IMR-90 (cell line): ENCODE measurements around the gene GAS2L3. TPM values are rescaled to one million over a fixed set of nuclear protein-coding genes. Genes with fewer than 3 reads are reported as not detected.

Source experiments
- ATAC-seq: fragments of 200-7000 bp; cut with Tn5 transposase; 2 replicates; pipeline ENCODE4 v1.9.1; 2020; ENCODE audit warnings: low read depth, mild to moderate bottlenecking, moderate library complexity
- BruUV-seq: library from RNA; stranded (reverse); fragments of 400-500 nt; replicated peaks from 2 replicates; lab custom pipeline; 2021; lab: Mats Ljungman, UMichigan
- CTCF ChIA-PET: fragments of 300-600 bp; formaldehyde crosslinking; extraction: SDS; loops from one replicate; lab custom pipeline; 2021; ENCODE audit warnings: antibody characterized with exemption; lab: Yijun Ruan, JAX
- POLR2A ChIA-PET: fragments of 300-600 bp; sonication (Branson Sonifier 250); formaldehyde crosslinking; loops from one replicate; lab custom pipeline; 2022; ENCODE audit warnings: antibody characterized with exemption; ENCODE audit not compliant: unreplicated experiment; lab: Charles Lee
- DNase-seq: peaks from one replicate; pipeline ENCODE4 v3.0.0; 2013
- H2AFZ ChIP-seq: replicated peaks from 2 replicates; pipeline ENCODE3; 2013; ENCODE audit warnings: low read length, mild to moderate bottlenecking; ENCODE audit not compliant: poor library complexity
- H2AK5ac ChIP-seq: 2 replicates; pipeline ENCODE4 v1.6.1; 2013; ENCODE audit warnings: low read depth, low read length, inconsistent platforms
- H2AK9ac ChIP-seq: replicated peaks from 2 replicates; pipeline ENCODE3; 2013; ENCODE audit warnings: mild to moderate bottlenecking, low read depth, low read length, moderate library complexity; ENCODE audit not compliant: poor library complexity
- H2BK120ac ChIP-seq: 2 replicates; pipeline ENCODE4 v1.6.1; 2013; ENCODE audit warnings: low read depth, low read length, inconsistent platforms
- H2BK15ac ChIP-seq: 3 replicates; pipeline ENCODE4 v1.6.1; 2013; ENCODE audit warnings: low read depth, low read length, inconsistent platforms
- H2BK20ac ChIP-seq: 2 replicates; pipeline ENCODE4 v1.6.1; 2013; ENCODE audit warnings: low read depth, mild to moderate bottlenecking, inconsistent platforms, low read length, moderate library complexity
- H2BK5ac ChIP-seq: 2 replicates; pipeline ENCODE4 v1.6.1; 2013; ENCODE audit warnings: mild to moderate bottlenecking, low read depth, low read length, inconsistent platforms; ENCODE audit not compliant: poor library complexity, severe bottlenecking
- H3K14ac ChIP-seq: replicated peaks from 2 replicates; pipeline ENCODE4 v1.6.1; 2013; ENCODE audit warnings: low read depth, low read length, inconsistent platforms
- H3K18ac ChIP-seq: 2 replicates; pipeline ENCODE4 v1.6.1; 2013; ENCODE audit warnings: low read depth, low read length, control low read depth
- H3K23ac ChIP-seq: 2 replicates; pipeline ENCODE4 v1.6.1; 2013; ENCODE audit warnings: low read depth, low read length, inconsistent platforms
- H3K27ac ChIP-seq: 2 replicates; pipeline ENCODE4 v1.5.1; 2013; ENCODE audit warnings: mild to moderate bottlenecking, control low read depth, low read length; ENCODE audit not compliant: insufficient read depth
- H3K27me3 ChIP-seq: 2 replicates; pipeline ENCODE4 v1.6.1; 2013; ENCODE audit warnings: low read length; ENCODE audit not compliant: control insufficient read depth, insufficient read depth
- H3K36me3 ChIP-seq: 2 replicates; pipeline ENCODE4 v1.6.1; 2013; ENCODE audit warnings: low read length, mixed read lengths; ENCODE audit not compliant: control insufficient read depth, insufficient read depth
- H3K4ac ChIP-seq: 2 replicates; pipeline ENCODE4 v1.6.1; 2013; ENCODE audit warnings: low read depth, low read length, inconsistent platforms
- H3K4me1 ChIP-seq: 2 replicates; pipeline ENCODE4 v1.6.1; 2013; ENCODE audit warnings: low read length, mixed read lengths; ENCODE audit not compliant: control insufficient read depth, insufficient read depth
- H3K4me2 ChIP-seq: 2 replicates; pipeline ENCODE4 v1.6.1; 2013; ENCODE audit warnings: low read depth, mild to moderate bottlenecking, control low read depth, low read length, moderate library complexity
- H3K4me3 ChIP-seq: 2 replicates; pipeline ENCODE4 v1.5.1; 2013; ENCODE audit warnings: low read depth, mild to moderate bottlenecking, control low read depth, low read length, moderate library complexity; ENCODE audit not compliant: insufficient read depth
- H3K56ac ChIP-seq: 2 replicates; pipeline ENCODE4 v1.6.1; 2013; ENCODE audit warnings: low read length, inconsistent platforms; ENCODE audit not compliant: insufficient read depth; ENCODE audit errors: extremely low read depth
- H3K79me1 ChIP-seq, 2 experiments: 2 replicates each; pipeline ENCODE4 v1.6.1; 2013; ENCODE audit warnings: low read length in 2 of 2, inconsistent platforms in 1 of 2, low read depth in 1 of 2
- H3K9ac ChIP-seq: 2 replicates; pipeline ENCODE4 v1.6.1; 2013; ENCODE audit warnings: low read depth, low read length, control low read depth
- H3K9me1 ChIP-seq: 2 replicates; pipeline ENCODE4 v1.6.1; 2013; ENCODE audit warnings: low read length, inconsistent platforms; ENCODE audit not compliant: insufficient read depth
- H3K9me3 ChIP-seq: 2 replicates; pipeline ENCODE4 v1.6.1; 2013; ENCODE audit warnings: low read length; ENCODE audit not compliant: control insufficient read depth, insufficient read depth
- H4K20me1 ChIP-seq: 2 replicates; pipeline ENCODE4 v1.6.1; 2013; ENCODE audit warnings: low read length, inconsistent platforms; ENCODE audit not compliant: insufficient read depth
- H4K5ac ChIP-seq: 2 replicates; pipeline ENCODE4 v1.6.1; 2013; ENCODE audit warnings: mild to moderate bottlenecking, low read depth, low read length, control low read depth
- H4K8ac ChIP-seq, 2 experiments: 2 replicates each; pipeline ENCODE4 v1.6.1; 2013; ENCODE audit warnings: low read depth in 2 of 2, low read length in 2 of 2, control low read depth in 1 of 2, inconsistent platforms in 1 of 2
- H4K91ac ChIP-seq: 2 replicates; pipeline ENCODE4 v1.6.1; 2013; ENCODE audit warnings: low read depth, low read length, inconsistent platforms; ENCODE audit not compliant: insufficient read depth
- RAD21 ChIP-seq: IDR thresholded peaks from 2 replicates; pipeline ENCODE4 v1.6.1; 2012; ENCODE audit warnings: low read length, improper control_type of control experiment
- WGBS, 2 experiments: methylation state at CpG; one replicate each; pipeline versions ENCODE4 v1.1.5 to v1.1.7; 2013; ENCODE audit warnings: missing lambda C conversion rate in 2 of 2; ENCODE audit not compliant: insufficient read length in 1 of 2; ENCODE audit errors: extremely low coverage in 2 of 2; 5-methylcytosine and 5-hydroxymethylcytosine counted together
- dilution Hi-C: fragments of 300-500 bp; cut with HindIII; formaldehyde crosslinking; loops from one replicate; pipeline ENCODE4 v1.14.3; 2018; ENCODE audit warnings: low sequenced_read_pairs; ENCODE audit not compliant: unreplicated experiment
- in situ Hi-C: fragments of 300-500 bp; cut with MboI; formaldehyde crosslinking; loops from 3 replicates; pipeline ENCODE4 v1.14.3; 2019; ENCODE audit warnings: low sequenced_read_pairs, inconsistent platforms, mixed read lengths
- intact Hi-C: fragments of 100-400 bp; cut with micrococcal nuclease; formaldehyde crosslinking; loops from 2 replicates; pipeline ENCODE4 v1.10.0; 2022
- polyA plus RNA-seq, 3 experiments: library from polyadenylated mRNA; depleted of rRNA; stranded (reverse); fragments of >200 nt; gene quantifications; 2 replicates each; pipeline ENCODE4 v1.2.3, GENCODE V29; 2012; ENCODE audit warnings: low replicate concordance in 1 of 3
- total RNA-seq: library from RNA; depleted of rRNA; stranded (reverse); fragments of >200 nt; gene quantifications from 2 replicates; pipeline ENCODE4 v1.2.3, GENCODE V29; 2012

Gene GAS2L3
- total and polyA plus RNA-seq, 2 of the 4 experiments (the other 2 are of a cell fraction) = 5.2 to 15.6 TPM

- H3K23ac ChIP-seq = no peak overlapping the region
- no peaks in the 10 kb centered on the region for H3K9me3 ChIP-seq
- no peak overlapping the region for H3K56ac ChIP-seq
- H3K9ac ChIP-seq = no peak overlapping the region
- no peak for TF ChIP-seq RAD21
- H3K4me1 ChIP-seq = no peaks in the 10 kb centered on the region
- H2BK20ac ChIP-seq = no peak overlapping the region
- no peak overlapping the region for H4K8ac ChIP-seq
- H3K36me3 ChIP-seq = peaks cover 2% of the 10 kb centered on the region; the same call in 1 of the 2 replicates
- H3K4ac ChIP-seq = no peak overlapping the region
- H2AFZ ChIP-seq = no peak overlapping the region
- no peak overlapping the region for H3K4me3 ChIP-seq
- H2AK5ac ChIP-seq = no peak overlapping the region
- no peak overlapping the region for H2AK9ac ChIP-seq
- no peak overlapping the region for H2BK5ac ChIP-seq
- no peaks in the 10 kb centered on the region for H3K27me3 ChIP-seq
- no peak overlapping the region for H3K27ac ChIP-seq
- no peak overlapping the region for H2BK15ac ChIP-seq
- ChIA-PET POLR2A (no interaction called here), CTCF (no interaction called here)
- H4K20me1 ChIP-seq = no peaks in the 10 kb centered on the region
- H3K79me1 ChIP-seq = no peaks in the 10 kb centered on the region
- H3K9me1 ChIP-seq = no peaks in the 10 kb centered on the region
- intact Hi-C loops = no loop called here
- H3K18ac ChIP-seq = no peak overlapping the region
- H3K14ac ChIP-seq = no peak overlapping the region
- dilution Hi-C loops = no loop called here
- no CpG with 5 or more reads among the region's 4 CpGs for WGBS, 2 experiments
- H4K5ac ChIP-seq = no peak overlapping the region
- in situ Hi-C loops = no loop called here
- no TSS peak for BruUV-seq
- H2BK120ac ChIP-seq = no peak overlapping the region
- no peak overlapping the region for H3K4me2 ChIP-seq
- DNase-seq = no peak
- H4K91ac ChIP-seq = no peak overlapping the region
- ATAC-seq = no peak
Measured at GRCh38 chr12:100624571-100624970, 51.1 kb downstream of the GAS2L3 start.
